Measurements from ENCODE around the gene C10orf67. TPM values are rescaled to one million over a fixed set of nuclear protein-coding genes. Genes with fewer than 3 reads are reported as not detected.

C10orf67 gene
- total RNA-seq, 2 experiments from 2014 or later = not detected

DNA sequence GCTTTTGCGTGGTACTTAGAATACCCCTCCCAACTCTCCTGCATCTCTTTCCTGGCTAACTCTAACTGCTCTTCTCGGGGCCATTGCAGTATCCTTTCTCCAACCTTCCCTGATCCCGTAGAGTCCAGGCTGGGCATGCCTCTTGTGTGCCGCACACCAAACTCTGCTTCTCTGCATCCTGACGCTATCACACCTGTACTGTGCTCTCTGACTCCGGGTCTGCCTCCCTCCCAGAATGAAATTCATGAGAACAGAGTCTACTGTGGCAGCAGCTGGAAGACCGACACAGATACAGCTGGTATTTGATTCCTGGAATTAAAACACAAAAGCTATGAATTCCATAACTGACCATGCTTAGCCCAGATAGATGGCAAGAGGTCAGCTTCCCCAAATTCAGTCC is 60.9 kb downstream of the C10orf67 start:
- DNase-seq (ENCODE audit: low spot score) = no peak
- Histone ChIP-seq H3K4me1 (ENCODE audit: insufficient read depth, low read length, poor library complexity, severe bottlenecking) (no peaks in the 10 kb centered on the region), H4K20me1 (ENCODE audit: insufficient read depth, low read length) (no peaks in the 10 kb centered on the region), H3K79me2 (ENCODE audit: insufficient read depth, low read depth, low read length) (no peaks in the 10 kb centered on the region), H3K4me2 (ENCODE audit: low read length) (no peak overlapping the region), H3K9me3 (ENCODE audit: low read length) (no peaks in the 10 kb centered on the region), H3K4me3 (ENCODE audit: low read depth, low read length, poor library complexity, severe bottlenecking) (no peak overlapping the region), H3K9me2 (ENCODE audit: insufficient read depth, low read length) (no peaks in the 10 kb centered on the region), H2AFZ (ENCODE audit: low read length) (no peak overlapping the region), H3K27ac (ENCODE audit: low read depth, low read length, poor library complexity, severe bottlenecking) (no peak overlapping the region), H3K36me3 (ENCODE audit: insufficient read depth, low read length) (no peaks in the 10 kb centered on the region)
- no TSS peak for BruUV-seq (replicated peaks)
- CTCF ChIA-PET (ENCODE audit: unreplicated experiment) = no interaction called here
- TF ChIP-seq, protein P1, sequence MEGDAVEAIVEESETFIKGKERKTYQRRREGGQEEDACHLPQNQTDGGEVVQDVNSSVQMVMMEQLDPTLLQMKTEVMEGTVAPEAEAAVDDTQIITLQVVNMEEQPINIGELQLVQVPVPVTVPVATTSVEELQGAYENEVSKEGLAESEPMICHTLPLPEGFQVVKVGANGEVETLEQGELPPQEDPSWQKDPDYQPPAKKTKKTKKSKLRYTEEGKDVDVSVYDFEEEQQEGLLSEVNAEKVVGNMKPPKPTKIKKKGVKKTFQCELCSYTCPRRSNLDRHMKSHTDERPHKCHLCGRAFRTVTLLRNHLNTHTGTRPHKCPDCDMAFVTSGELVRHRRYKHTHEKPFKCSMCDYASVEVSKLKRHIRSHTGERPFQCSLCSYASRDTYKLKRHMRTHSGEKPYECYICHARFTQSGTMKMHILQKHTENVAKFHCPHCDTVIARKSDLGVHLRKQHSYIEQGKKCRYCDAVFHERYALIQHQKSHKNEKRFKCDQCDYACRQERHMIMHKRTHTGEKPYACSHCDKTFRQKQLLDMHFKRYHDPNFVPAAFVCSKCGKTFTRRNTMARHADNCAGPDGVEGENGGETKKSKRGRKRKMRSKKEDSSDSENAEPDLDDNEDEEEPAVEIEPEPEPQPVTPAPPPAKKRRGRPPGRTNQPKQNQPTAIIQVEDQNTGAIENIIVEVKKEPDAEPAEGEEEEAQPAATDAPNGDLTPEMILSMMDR (conservative IDR thresholded peaks at IDR 0.05; ENCODE audit: low read length) = no peak
- TF ChIP-seq EZH2phosphoT487 (IDR thresholded peaks at IDR 0.05; ENCODE audit: borderline replicate concordance, low read depth, low read length) = no peak
- intact Hi-C loops (cut with micrococcal nuclease; ENCODE audit: unreplicated experiment) = no loop called here
- POLR2A ChIA-PET = interaction anchor here (0.7 kb wide), 2 partner anchors 159 to 660 kb away, joined by 4 to 5 read pairs; no protein-coding TSS in a partner anchor

DNA sequence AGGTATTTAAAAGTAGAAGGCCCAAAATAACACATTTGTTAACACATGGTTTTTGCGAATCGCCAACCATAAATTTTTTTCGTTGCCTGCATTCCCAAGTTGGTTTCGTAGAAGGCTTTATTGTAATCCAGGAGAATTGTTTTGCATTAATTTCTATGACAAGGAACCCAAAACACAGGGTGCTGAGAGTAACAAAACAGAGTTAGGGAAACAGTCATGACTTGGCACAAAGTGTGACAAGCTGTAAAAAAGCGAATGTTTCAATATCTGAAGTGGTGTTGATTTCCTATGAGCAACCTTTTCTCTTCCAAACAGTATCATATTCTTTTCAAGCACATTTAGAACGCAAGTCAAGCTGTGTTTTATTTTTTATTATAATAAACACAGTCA is 63.6 kb downstream of the C10orf67 start:
- no peak for DNase-seq (ENCODE audit: low spot score)
- Histone ChIP-seq H3K79me2 (ENCODE audit: insufficient read depth, low read depth, low read length) (no peaks in the 10 kb centered on the region), H3K27ac (ENCODE audit: low read depth, low read length, poor library complexity, severe bottlenecking) (no peak overlapping the region), H3K9me2 (ENCODE audit: insufficient read depth, low read length) (no peaks in the 10 kb centered on the region), H2AFZ (ENCODE audit: low read length) (no peak overlapping the region), H3K4me3 (ENCODE audit: low read depth, low read length, poor library complexity, severe bottlenecking) (no peak overlapping the region), H4K20me1 (ENCODE audit: insufficient read depth, low read length) (no peaks in the 10 kb centered on the region), H3K4me1 (ENCODE audit: insufficient read depth, low read length, poor library complexity, severe bottlenecking) (no peaks in the 10 kb centered on the region), H3K36me3 (ENCODE audit: insufficient read depth, low read length) (no peaks in the 10 kb centered on the region), H3K4me2 (ENCODE audit: low read length) (no peak overlapping the region), H3K9me3 (ENCODE audit: low read length) (no peaks in the 10 kb centered on the region)
- no peak for TF ChIP-seq EZH2phosphoT487 (IDR thresholded peaks at IDR 0.05; ENCODE audit: borderline replicate concordance, low read depth, low read length)
- TF ChIP-seq, protein P1 (conservative IDR thresholded peaks at IDR 0.05; ENCODE audit: low read length) = no peak
- intact Hi-C loops (cut with micrococcal nuclease; ENCODE audit: unreplicated experiment) = no loop called here
- ChIA-PET CTCF (ENCODE audit: unreplicated experiment) (no interaction called here), POLR2A (no interaction called here)
- no TSS peak for BruUV-seq (replicated peaks)

DNA sequence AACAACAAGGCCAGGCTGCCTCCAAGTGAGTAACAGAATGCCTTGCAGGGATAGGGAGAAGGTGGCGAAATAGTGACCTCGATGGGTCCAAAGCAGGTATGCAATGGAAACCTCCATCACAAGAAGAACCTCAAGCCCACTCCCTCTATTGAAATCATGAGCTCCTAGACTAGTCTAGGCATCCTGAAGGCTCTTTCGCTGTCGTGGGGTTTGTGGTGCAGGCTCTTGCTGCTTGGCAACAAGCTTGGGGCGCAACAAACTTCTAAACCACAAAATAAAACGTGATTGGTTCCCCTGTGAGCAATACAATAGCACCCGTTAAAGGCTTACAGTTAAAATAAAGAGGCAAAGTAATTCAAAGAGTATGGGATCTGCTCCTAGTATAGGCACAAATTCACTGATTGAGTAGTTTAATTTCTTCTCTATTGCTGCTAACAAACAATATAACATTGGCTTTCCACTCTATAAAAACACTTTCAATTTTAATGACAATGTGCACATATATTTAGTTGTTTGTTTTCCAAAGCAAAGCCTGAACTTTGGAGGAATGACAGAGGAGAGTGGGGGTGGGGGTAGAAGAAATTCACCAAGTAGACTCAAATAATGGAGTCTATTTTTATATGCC is 64.1 kb downstream of the C10orf67 start:
- no peak overlapping the region for H3K4me2 ChIP-seq (ENCODE audit: low read length)
- H3K9me3 ChIP-seq (ENCODE audit: low read length) = no peaks in the 10 kb centered on the region
- no peak overlapping the region for H2AFZ ChIP-seq (ENCODE audit: low read length)
- no peak for TF ChIP-seq EZH2phosphoT487 (IDR thresholded peaks at IDR 0.05; ENCODE audit: borderline replicate concordance, low read depth, low read length)
- TF ChIP-seq, protein P1 (conservative IDR thresholded peaks at IDR 0.05; ENCODE audit: low read length) = no peak
- no peaks in the 10 kb centered on the region for H3K79me2 ChIP-seq (ENCODE audit: insufficient read depth, low read depth, low read length)
- DNase-seq (ENCODE audit: low spot score) = no peak
- ChIA-PET POLR2A (no interaction called here), CTCF (ENCODE audit: unreplicated experiment) (no interaction called here)
- no peaks in the 10 kb centered on the region for H3K36me3 ChIP-seq (ENCODE audit: insufficient read depth, low read length)
- no peak overlapping the region for H3K4me3 ChIP-seq (ENCODE audit: low read depth, low read length, poor library complexity, severe bottlenecking)
- BruUV-seq (replicated peaks) = no TSS peak
- H4K20me1 ChIP-seq (ENCODE audit: insufficient read depth, low read length) = no peaks in the 10 kb centered on the region
- no peak overlapping the region for H3K27ac ChIP-seq (ENCODE audit: low read depth, low read length, poor library complexity, severe bottlenecking)
- intact Hi-C loops (cut with micrococcal nuclease; ENCODE audit: unreplicated experiment) = no loop called here
- no peaks in the 10 kb centered on the region for H3K4me1 ChIP-seq (ENCODE audit: insufficient read depth, low read length, poor library complexity, severe bottlenecking)
- no peaks in the 10 kb centered on the region for H3K9me2 ChIP-seq (ENCODE audit: insufficient read depth, low read length)

Data from OCI-LY7 (cell line).